HG03565 (cell line): ENCODE results near the gene SPTLC2.
"Not testable (repeated sequence)": the region's sequence is repeated elsewhere in the genome, so short reads cannot be mapped to it uniquely, and the experiment has no call there.

Experiments used
- ATAC-seq: cut with Tn5 transposase; IDR thresholded peaks from one replicate; pipeline ENCODE4 v1.9.1; 2021; ENCODE audit warnings: mild to moderate bottlenecking, moderate library complexity; ENCODE audit not compliant: unreplicated experiment

Gene SPTLC2

DNA sequence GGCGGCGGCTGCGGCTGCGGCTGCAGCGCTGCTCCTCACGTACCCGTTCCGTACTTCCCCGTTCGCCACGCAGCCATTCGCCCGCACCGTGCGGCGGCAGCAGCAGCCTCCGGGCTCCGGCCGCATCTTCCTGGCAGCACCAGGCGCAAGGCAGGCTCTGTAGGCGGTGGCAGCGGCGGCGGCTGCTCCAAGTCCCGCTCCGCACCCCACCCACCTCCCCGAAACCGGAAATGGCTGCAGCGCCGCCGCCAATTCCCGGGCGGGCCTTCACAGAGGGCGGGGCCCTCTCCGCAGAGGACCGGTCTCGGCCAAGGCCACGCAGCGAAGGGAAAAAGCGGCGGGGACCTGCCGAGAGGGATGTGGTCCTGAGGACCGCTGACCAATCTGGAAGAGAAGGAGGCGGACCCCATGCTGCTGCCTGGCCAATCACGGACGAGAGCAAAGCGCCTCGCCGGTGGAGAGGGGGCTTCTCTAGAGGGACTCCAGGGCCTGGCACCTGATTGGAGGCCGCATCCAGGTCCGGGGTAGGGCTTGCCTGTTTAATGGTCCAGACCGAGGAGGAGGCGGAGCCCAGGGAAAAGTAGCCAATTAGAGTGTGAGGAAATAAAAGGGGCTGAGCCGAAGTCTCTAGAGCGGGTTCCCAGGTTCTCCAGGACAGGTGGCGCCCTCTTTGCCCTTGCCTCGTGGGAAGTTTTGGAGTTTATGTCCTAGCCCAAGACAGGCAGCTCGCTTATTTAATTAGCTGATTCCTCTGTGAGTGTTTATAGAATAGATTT is at the start of gene SPTLC2:
SPTLC2 (minus strand) TSS at position 184 of the 776 bp plus-strand sequence; CDS start at position 126, 58 bp downstream.
- peak; percentile 93 for ATAC-seq

GRCh38 chr14:77663293-77663692 is 46.9 kb upstream of the SPTLC2 start:
- ATAC-seq, result no peak

DNA sequence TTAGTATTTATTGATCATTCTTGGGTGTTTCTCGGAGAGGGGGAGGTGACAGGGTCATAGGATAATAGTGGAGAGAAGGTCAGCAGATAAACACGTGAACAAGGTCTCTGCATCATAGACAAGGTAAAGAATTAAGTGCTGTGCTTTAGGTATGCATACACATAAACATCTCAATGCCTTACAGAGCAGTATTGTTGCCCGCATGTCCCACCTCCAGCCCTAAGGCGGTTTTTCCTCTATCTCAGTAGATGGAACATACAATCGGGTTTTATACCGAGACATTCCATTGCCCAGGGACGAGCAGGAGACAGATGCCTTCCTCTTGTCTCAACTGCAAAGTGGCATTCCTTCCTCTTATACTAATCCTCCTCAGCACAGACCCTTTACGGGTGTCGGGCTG is 45.1 kb upstream of the SPTLC2 start:
- not testable (repeated sequence) for ATAC-seq

- ATAC-seq, result no peak
Observed at GRCh38 chr14:77660754-77661153, 44.3 kb upstream of the SPTLC2 start.

GRCh38 chr14:77659831-77660230 is 43.4 kb upstream of the SPTLC2 start:
- no peak for ATAC-seq

- no peak for ATAC-seq
Observed at GRCh38 chr14:77657280-77657679, 40.8 kb upstream of the SPTLC2 start.

DNA sequence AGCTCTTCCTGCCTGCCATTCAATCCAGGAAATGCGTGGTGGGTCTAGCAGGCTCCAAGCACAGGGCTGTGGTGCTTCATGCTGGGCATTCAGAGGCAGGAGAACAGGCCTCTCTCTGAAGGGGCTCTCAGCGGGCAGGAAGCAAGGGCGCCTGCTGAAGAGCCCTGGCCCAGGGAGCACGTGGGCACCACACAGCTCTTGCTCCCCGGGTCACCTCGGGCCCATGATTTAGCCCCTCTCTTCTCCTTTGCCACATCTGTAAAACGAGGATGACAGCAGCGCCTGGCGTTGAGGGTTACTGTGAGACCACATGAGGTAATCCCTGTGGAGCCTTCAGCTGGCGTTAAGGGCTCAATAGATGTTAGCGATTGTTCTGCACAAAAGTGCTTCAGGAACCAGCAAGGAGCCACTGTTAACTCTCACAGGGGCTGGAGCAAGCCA is 37.6 kb upstream of the SPTLC2 start:
- ATAC-seq, result no peak

DNA sequence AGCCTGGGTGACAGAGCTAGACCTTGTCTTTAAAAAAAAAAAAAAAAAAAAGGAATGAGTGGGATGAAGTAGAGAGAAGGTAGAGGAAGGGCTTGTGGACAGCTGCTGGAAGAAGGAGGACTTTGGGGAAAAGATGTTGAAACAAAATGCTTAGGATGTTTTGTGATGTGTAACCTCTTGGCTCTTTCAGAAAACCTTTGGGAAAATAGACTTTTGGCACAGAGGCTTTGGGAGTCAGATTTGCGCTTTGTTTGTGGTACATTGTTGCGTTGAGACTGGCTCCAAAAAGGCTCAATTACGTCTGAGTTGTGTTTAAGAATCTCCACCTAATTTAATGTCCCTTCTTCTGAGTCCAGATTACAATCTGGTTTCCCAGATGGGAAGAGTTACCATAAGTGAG is 32.9 kb upstream of the SPTLC2 start:
- ATAC-seq, result no peak

DNA sequence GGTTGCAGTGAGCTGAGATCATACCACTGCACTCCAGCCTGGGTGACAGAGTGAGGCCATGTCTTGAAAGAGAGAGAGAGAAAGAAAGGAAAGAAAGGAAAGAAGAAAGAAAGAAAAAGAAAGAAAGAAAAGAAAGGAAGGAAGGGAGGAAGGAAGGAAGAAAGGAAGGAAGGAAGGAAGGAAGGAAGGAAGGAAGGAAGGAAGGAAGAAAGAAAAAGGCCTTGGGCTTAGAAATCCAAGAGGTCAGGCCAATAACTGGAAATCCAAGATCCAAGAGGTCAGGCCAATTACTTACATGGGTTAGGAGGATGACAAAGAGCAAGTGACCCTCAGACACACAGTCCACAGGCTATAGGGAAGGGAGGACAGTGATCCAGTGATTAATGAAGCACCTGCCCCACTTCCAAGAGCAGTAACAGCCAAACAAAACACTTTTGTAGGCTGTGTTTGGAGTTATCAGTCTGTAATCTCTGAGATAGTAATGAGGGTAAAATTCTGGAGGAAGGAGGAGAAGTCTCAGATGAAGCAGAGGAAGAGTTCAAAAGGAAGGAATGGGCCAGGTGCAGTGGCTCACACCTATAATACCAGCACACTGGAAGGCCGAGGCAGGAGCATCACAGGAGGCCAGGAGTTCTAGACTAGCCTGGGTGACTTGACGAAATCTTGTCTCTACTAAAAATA is 32.2 kb upstream of the SPTLC2 start:
- ATAC-seq, result no peak

GRCh38 chr14:77647853-77648252 is 31.4 kb upstream of the SPTLC2 start:
- ATAC-seq, result no peak

DNA sequence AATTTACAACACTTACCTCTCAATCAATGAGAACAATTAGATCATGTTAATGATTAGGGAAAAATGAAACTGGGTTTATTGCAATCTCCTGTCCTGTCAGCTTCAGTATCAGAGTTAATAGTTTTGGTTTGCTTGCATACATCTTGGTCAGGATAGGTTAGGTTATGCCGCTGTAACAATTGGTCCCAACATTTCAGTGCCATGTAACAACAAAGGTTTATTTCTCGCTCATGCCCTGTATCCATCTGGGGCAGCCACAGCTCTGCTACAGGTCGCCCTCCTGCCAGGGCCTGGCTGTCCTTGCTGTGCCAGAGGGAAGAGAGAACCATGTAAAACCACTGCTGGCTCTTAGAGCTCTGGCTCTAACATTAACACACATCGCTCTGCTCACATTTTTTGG is 30.5 kb upstream of the SPTLC2 start:
- ATAC-seq, result no peak

- ATAC-seq, result no peak
Observed at GRCh38 chr14:77645520-77646230, 29.2 kb upstream of the SPTLC2 start.

GRCh38 chr14:77642407-77642806 is 26.0 kb upstream of the SPTLC2 start:
- ATAC-seq, result no peak

- no peak for ATAC-seq
Observed at GRCh38 chr14:77641534-77642341, 25.3 kb upstream of the SPTLC2 start.

DNA sequence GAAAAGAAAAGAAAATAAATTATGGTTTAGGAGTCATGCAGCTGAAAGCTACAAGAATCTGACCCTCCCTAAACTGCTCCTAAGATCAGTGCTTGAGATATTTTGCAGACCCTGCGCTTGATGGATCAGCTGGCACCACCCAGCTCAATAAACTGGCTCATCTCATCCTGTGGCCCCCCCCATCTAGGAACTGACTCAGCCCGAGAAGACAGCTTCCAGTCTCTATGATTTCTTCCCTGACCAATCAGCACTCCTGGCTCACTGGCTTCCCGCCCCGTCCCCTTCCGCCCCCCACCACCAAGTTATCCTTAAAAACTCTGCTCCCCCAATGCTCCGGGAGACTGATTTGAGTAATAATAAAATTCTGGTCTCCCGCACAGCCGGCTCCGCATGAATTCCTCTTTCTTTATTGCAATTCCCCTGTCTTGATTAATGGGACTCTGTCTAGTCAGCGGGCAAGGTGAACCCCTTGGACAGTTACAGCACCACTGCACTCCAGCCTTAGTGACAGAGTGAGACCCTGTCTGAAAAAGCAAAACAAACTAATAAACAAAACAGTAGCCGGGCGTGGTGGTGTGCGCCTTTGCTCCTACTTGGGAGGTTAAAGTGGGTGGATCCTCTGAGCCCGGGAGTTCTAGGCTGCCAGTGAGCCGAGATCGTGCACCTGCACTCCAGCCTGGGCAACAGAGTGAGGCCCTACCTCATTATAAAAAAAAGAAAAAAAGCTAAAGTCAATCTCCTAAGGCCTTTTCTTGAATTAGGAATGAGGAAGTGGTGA is 24.5 kb upstream of the SPTLC2 start:
- no peak for ATAC-seq

GRCh38 chr14:77638771-77639171 is 22.3 kb upstream of the SPTLC2 start:
- no peak for ATAC-seq

DNA sequence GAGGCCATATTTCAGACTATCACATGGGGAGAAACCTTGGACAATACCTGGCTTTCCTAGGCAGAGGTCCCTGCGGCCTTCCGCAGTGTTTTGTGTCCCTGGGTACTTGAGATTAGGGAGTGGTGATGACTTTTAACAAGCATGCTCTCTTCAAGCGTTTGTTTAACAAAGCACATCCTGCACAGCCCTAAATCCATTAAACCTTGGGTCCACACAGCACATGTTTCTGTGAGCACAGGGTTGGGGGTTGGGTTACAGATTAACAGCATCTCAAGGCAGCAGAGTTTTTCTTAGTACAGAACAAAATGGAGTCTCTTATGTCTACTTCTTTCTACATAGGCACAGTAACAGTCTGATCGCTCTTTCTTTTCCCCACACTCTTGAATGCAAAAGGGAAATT is 19.4 kb upstream of the SPTLC2 start:
- ATAC-seq, result not testable (repeated sequence)

DNA sequence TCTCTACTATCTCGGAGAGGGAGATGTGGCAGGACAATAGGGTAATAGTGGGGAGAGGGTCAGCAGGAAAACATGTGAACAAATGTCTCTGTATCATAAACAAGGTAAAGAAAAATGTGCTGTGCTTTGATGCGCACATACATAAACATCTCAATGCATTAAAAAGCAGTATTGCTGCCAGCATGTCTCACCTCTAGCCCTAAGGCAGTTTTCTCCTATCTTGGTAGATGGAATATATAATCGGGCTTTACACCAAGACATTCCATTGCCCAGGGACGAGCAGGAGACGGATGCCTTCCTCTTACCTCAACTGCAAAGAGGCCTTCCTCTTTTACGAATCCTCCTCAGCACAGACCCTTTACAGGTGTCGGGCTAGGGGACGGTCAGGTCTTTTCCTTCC is 19.0 kb upstream of the SPTLC2 start:
- ATAC-seq, result not testable (repeated sequence)

GRCh38 chr14:77630111-77630510 is 13.7 kb upstream of the SPTLC2 start:
- no peak for ATAC-seq

GRCh38 chr14:77625360-77625759 is 8.9 kb upstream of the SPTLC2 start:
- no peak for ATAC-seq
